ENCODE measurements around the gene SREBF1. TPM values are rescaled to one million over a fixed set of nuclear protein-coding genes. Genes with fewer than 3 reads are reported as not detected.

SREBF1 gene
- total RNA-seq, 1 experiment from 2014 or later: 167 TPM

DNA sequence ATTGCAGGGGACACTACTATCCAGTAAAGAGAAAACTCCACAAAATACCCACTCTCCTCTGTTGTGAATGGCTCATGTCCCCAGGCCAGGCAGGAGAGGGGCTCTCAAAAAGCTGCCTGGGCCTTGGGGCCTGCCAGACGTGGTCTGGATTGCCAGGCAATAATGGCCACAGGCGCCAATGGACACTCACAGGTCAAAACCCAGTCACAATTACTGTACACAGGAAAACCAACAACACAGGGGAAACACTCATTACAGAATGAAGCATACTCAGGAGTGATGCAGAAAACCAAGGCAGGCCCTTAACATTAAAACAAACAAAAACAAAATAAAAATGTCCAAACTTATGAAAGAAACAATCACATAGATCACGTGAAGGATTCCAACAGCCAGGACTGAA is 35.1 kb upstream of the SREBF1 start:
- ChIA-PET CTCF (no interaction called here), POLR2A (ENCODE audit: unreplicated experiment) (no interaction called here)
- Histone ChIP-seq H3K9me3 (ENCODE audit: low read length) (no peaks in the 10 kb centered on the region), H3K4me2 (ENCODE audit: low read length) (no peak overlapping the region), H2AFZ (ENCODE audit: low read length) (no peak overlapping the region), H4K20me1 (ENCODE audit: low read length) (no peaks in the 10 kb centered on the region), H3K36me3 (ENCODE audit: low read depth, low read length) (peaks cover 40% of the 10 kb centered on the region), H3F3A (ENCODE audit: low read length, unreplicated experiment) (no peaks in the 10 kb centered on the region), H3K79me2 (ENCODE audit: low read length) (no peaks in the 10 kb centered on the region), H3K9ac (ENCODE audit: low read length) (no peak overlapping the region), H3K4me3 (ENCODE audit: low read length) (no peak overlapping the region), H3K9me2 (replicated peaks; ENCODE audit: low read length) (no peaks in the 10 kb centered on the region), H3K27me3 (ENCODE audit: low read length) (no peaks in the 10 kb centered on the region), H3K4me1 (ENCODE audit: insufficient read depth, low read length) (peaks cover 17% of the 10 kb centered on the region), H3K27ac (ENCODE audit: low read length) (no peak overlapping the region)
- BruUV-seq (replicated peaks): no TSS peak
- intact Hi-C loops (cut with micrococcal nuclease): no loop called here
- ATAC-seq: no peak
- TF ChIP-seq, protein P1, sequence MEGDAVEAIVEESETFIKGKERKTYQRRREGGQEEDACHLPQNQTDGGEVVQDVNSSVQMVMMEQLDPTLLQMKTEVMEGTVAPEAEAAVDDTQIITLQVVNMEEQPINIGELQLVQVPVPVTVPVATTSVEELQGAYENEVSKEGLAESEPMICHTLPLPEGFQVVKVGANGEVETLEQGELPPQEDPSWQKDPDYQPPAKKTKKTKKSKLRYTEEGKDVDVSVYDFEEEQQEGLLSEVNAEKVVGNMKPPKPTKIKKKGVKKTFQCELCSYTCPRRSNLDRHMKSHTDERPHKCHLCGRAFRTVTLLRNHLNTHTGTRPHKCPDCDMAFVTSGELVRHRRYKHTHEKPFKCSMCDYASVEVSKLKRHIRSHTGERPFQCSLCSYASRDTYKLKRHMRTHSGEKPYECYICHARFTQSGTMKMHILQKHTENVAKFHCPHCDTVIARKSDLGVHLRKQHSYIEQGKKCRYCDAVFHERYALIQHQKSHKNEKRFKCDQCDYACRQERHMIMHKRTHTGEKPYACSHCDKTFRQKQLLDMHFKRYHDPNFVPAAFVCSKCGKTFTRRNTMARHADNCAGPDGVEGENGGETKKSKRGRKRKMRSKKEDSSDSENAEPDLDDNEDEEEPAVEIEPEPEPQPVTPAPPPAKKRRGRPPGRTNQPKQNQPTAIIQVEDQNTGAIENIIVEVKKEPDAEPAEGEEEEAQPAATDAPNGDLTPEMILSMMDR (conservative IDR thresholded peaks at IDR 0.05; ENCODE audit: low read depth, low read length): no peak
- no peak for TF ChIP-seq EZH2phosphoT487 (IDR thresholded peaks at IDR 0.05; ENCODE audit: borderline replicate concordance, low read length)
- no peak for TF ChIP-seq EZH2 (IDR thresholded peaks at IDR 0.05; ENCODE audit: low read length, unreplicated experiment)
- DNase-seq: no peak

DNA sequence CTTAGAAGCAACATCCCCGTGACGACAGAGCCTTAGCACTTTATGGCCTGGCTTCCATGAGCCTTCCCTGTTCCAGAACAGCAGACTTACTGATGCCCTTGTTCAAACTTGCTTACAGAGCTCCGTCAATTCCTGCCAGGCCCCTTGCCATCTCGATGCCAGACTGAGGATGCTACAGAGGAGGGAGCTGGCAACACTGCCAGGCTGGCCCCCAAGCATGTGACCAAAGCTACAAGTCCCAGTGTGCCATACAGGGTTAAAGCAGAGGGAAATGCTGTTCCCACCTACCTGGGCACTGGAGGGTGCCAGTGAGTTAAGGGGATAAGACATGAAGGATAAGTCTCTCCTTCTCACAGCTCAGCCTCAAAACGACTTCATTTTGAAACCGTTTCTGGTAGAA is 33.5 kb upstream of the SREBF1 start:
- intact Hi-C loops (cut with micrococcal nuclease): no loop called here
- TF ChIP-seq, protein P1 (conservative IDR thresholded peaks at IDR 0.05; ENCODE audit: low read depth, low read length): peak; percentile 34
- no peak for TF ChIP-seq EZH2 (IDR thresholded peaks at IDR 0.05; ENCODE audit: low read length, unreplicated experiment)
- no peak for TF ChIP-seq EZH2phosphoT487 (IDR thresholded peaks at IDR 0.05; ENCODE audit: borderline replicate concordance, low read length)
- H3K9me3 ChIP-seq (ENCODE audit: low read length): no peaks in the 10 kb centered on the region
- H3K4me2 ChIP-seq (ENCODE audit: low read length): no peak overlapping the region
- no peak overlapping the region for H3K4me3 ChIP-seq (ENCODE audit: low read length)
- H3K79me2 ChIP-seq (ENCODE audit: low read length): no peaks in the 10 kb centered on the region
- H3K4me1 ChIP-seq (ENCODE audit: insufficient read depth, low read length): peaks cover 17% of the 10 kb centered on the region
- DNase-seq: peak; percentile 31
- no peak overlapping the region for H3K9ac ChIP-seq (ENCODE audit: low read length)
- CTCF ChIA-PET: no interaction called here
- H4K20me1 ChIP-seq (ENCODE audit: low read length): no peaks in the 10 kb centered on the region
- H2AFZ ChIP-seq (ENCODE audit: low read length): no peak overlapping the region
- POLR2A ChIA-PET (ENCODE audit: unreplicated experiment): no interaction called here
- no peaks in the 10 kb centered on the region for H3K9me2 ChIP-seq (replicated peaks; ENCODE audit: low read length)
- H3K27ac ChIP-seq (ENCODE audit: low read length): no peak overlapping the region
- H3K27me3 ChIP-seq (ENCODE audit: low read length): no peaks in the 10 kb centered on the region
- BruUV-seq (replicated peaks): no TSS peak
- H3F3A ChIP-seq (ENCODE audit: low read length, unreplicated experiment): no peaks in the 10 kb centered on the region
- ATAC-seq: no peak
- H3K36me3 ChIP-seq (ENCODE audit: low read depth, low read length): peaks cover 30% of the 10 kb centered on the region

DNA sequence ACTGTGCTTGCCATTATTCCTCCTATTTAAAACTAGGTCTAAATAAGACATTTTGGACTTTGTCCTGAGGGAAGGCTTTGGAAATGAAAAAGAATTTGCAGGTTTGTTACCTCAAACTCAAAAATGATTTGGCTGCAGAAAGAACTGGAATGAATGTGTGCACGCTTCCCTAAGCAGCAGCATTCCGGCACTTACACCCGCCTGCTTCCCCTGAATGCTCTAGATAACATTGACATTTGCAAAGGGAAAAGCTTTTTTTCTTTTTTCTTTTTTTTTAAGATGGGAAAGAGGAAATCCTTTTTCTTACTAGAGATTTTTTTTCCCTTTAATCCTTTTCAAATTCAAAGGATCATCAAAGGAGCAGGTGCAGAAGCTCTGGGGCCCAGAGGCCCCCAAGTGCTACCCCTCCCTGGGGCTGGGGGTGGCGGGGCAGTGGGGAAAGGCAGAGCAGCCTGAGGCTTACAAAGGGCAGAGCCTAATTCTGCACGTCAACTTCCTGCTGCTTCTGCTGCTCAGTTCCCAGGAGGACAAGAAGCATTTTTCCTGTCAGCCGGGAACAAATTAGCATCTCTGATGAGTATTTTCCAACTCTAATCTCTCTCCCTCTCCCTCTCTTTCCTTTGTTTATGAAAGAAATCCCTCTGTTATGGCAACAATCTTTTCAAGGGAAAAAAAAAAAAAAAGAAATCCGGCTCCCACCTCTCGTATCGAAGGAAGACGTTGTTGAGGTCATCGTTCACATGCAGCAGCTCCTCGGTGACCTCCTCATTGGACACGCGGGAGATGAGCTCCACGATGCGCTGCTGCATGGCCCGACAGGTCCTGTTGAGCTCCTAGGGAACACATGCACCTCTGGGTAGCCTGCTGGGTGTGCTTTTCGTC is 32.1 kb upstream of the SREBF1 start:
- Histone ChIP-seq H3K36me3 (ENCODE audit: low read depth, low read length) (peaks cover 25% of the 10 kb centered on the region), H3K27me3 (ENCODE audit: low read length) (no peaks in the 10 kb centered on the region), H3K9me2 (replicated peaks; ENCODE audit: low read length) (no peaks in the 10 kb centered on the region), H3K27ac (ENCODE audit: low read length) (no peak overlapping the region), H2AFZ (ENCODE audit: low read length) (no peak overlapping the region), H3K4me2 (ENCODE audit: low read length) (no peak overlapping the region), H3K9me3 (ENCODE audit: low read length) (no peaks in the 10 kb centered on the region), H4K20me1 (ENCODE audit: low read length) (no peaks in the 10 kb centered on the region), H3K4me3 (ENCODE audit: low read length) (no peak overlapping the region), H3K79me2 (ENCODE audit: low read length) (no peaks in the 10 kb centered on the region), H3K9ac (ENCODE audit: low read length) (no peak overlapping the region), H3K4me1 (ENCODE audit: insufficient read depth, low read length) (peaks cover 13% of the 10 kb centered on the region), H3F3A (ENCODE audit: low read length, unreplicated experiment) (no peaks in the 10 kb centered on the region)
- no peak for TF ChIP-seq EZH2phosphoT487 (IDR thresholded peaks at IDR 0.05; ENCODE audit: borderline replicate concordance, low read length)
- TF ChIP-seq EZH2 (IDR thresholded peaks at IDR 0.05; ENCODE audit: low read length, unreplicated experiment): no peak
- TF ChIP-seq, protein P1 (conservative IDR thresholded peaks at IDR 0.05; ENCODE audit: low read depth, low read length): no peak
- ATAC-seq: no peak
- DNase-seq: no peak
- ChIA-PET POLR2A (ENCODE audit: unreplicated experiment) (no interaction called here), CTCF (no interaction called here)
- intact Hi-C loops (cut with micrococcal nuclease): no loop called here
- BruUV-seq (replicated peaks): no TSS peak
